HG03103 (cell line): ENCODE data around the gene RGS11.
"Not testable (repeated sequence)": the region's sequence is repeated elsewhere in the genome, so short reads cannot be mapped to it uniquely, and the experiment has no call there.

Source experiments
- ATAC-seq: cut with Tn5 transposase; IDR thresholded peaks from one replicate; pipeline ENCODE4 v1.9.1; 2021; ENCODE audit warnings: low read depth; ENCODE audit not compliant: unreplicated experiment

The RGS11 gene

GRCh38 chr16:234468-235305 lies 41.1 kb downstream of the RGS11 start, which contains the start of gene FAM234A:
Gene FAM234A (plus strand): TSS chr16:234821. CDS start chr16:254414, 19,593 bp downstream.
- ATAC-seq, result peak; percentile 71

- ATAC-seq, result no peak
Measured at GRCh38 chr16:230949-231348, 44.8 kb downstream of the RGS11 start.

GRCh38 chr16:230351-230750 lies 45.4 kb downstream of the RGS11 start:
- ATAC-seq, result not testable (repeated sequence)

GRCh38 chr16:229731-230281 lies 45.9 kb downstream of the RGS11 start:
- ATAC-seq, result no peak

- peak; percentile 78 for ATAC-seq
Measured at GRCh38 chr16:228852-229730, 46.7 kb downstream of the RGS11 start, which contains the start of gene LUC7L. Gene LUC7L (minus strand): TSS chr16:229449. CDS start chr16:229339, 110 bp downstream.

GRCh38 chr16:228151-228851 lies 47.4 kb downstream of the RGS11 start:
- ATAC-seq, result peak; percentile 4

GRCh38 chr16:220021-220420 lies 55.7 kb downstream of the RGS11 start:
- ATAC-seq, result no peak
